ENCODE data around the gene SPN. TPM values are rescaled to one million over a fixed set of nuclear protein-coding genes. Genes with fewer than 3 reads are reported as not detected.
"Not testable (repeated sequence)": the region's sequence is repeated elsewhere in the genome, so short reads cannot be mapped to it uniquely, and the experiment has no call there.

SPN gene
- polyA plus RNA-seq, 1 donor (not counting 4 experiments of a cell fraction or from before 2014, with no cell fraction given), result 0.07 TPM

- H3K27ac ChIP-seq (ENCODE audit: control insufficient read depth, insufficient read depth, low read length); H3K9me3 ChIP-seq (ENCODE audit: control insufficient read depth, low read depth, low read length); H3K4me1 ChIP-seq (ENCODE audit: control insufficient read depth, extremely low read depth, insufficient read depth, low read length); H3K36me3 ChIP-seq (ENCODE audit: control insufficient read depth in 2 of 2, extremely low read depth in 1 of 2, insufficient read depth in 2 of 2, low read length in 2 of 2); H3K4me2 ChIP-seq (ENCODE audit: control insufficient read depth, extremely low read depth, insufficient read depth, low read depth, low read length); dilution Hi-C loops (cut with MboI; ENCODE audit: extremely low pct_ligation_motif_present, low sequenced_read_pairs); H3K27me3 ChIP-seq (ENCODE audit: control insufficient read depth, extremely low read depth, insufficient read depth, low read length); DNase-seq (ENCODE audit: low read depth, low spot score); H2AFZ ChIP-seq (ENCODE audit: control insufficient read depth, low read length); H3K9ac ChIP-seq (ENCODE audit: control insufficient read depth, extremely low read depth, insufficient read depth, low read length); FAIRE-seq; H3K79me2 ChIP-seq (ENCODE audit: control insufficient read depth, insufficient read depth, low read length); H4K20me1 ChIP-seq (ENCODE audit: control insufficient read depth, extremely low read depth, insufficient read depth, low read length); H3K4me3 ChIP-seq (ENCODE audit: control insufficient read depth in 2 of 3, extremely low read depth in 1 of 3, insufficient read depth in 2 of 3, low read depth in 1 of 3, low read length in 3 of 3); H3K9me1 ChIP-seq (ENCODE audit: control insufficient read depth, extremely low read depth, insufficient read depth, low read length): not testable (repeated sequence)
Measured at GRCh38 chr16:29626778-29627331, 36.2 kb upstream of the SPN start.

DNA sequence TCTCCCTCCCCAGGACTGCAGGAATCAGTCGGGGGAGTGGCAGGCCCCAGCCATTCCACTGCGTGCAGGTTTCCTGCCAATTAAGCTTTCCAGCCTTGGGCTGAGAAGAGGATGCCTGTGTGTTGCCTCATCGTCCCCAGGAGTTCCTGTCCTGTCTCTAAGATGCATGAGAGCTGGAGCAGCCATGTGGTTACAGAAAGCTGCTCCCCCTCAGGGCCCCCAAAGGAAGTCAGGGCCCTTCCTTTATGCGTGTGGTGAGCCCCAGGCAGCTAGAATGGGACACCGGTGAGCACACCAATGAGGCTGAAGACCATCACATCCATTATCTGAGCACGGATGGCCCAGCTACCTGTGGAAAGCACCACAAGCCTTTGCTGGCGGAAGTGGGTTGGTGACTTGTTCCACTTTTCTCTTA, 35.4 kb upstream of the SPN start:
- dilution Hi-C loops (cut with MboI; ENCODE audit: extremely low pct_ligation_motif_present, low sequenced_read_pairs), result not testable (repeated sequence)

GRCh38 chr16:29628707-29629106, 34.3 kb upstream of the SPN start:
- H3K4me3 ChIP-seq (ENCODE audit: control insufficient read depth in 2 of 3, extremely low read depth in 1 of 3, insufficient read depth in 2 of 3, low read depth in 1 of 3, low read length in 3 of 3); H3K9ac ChIP-seq (ENCODE audit: control insufficient read depth, extremely low read depth, insufficient read depth, low read length); H4K20me1 ChIP-seq (ENCODE audit: control insufficient read depth, extremely low read depth, insufficient read depth, low read length); H3K36me3 ChIP-seq (ENCODE audit: control insufficient read depth in 2 of 2, extremely low read depth in 1 of 2, insufficient read depth in 2 of 2, low read length in 2 of 2); H3K4me2 ChIP-seq (ENCODE audit: control insufficient read depth, extremely low read depth, insufficient read depth, low read depth, low read length); FAIRE-seq; H3K79me2 ChIP-seq (ENCODE audit: control insufficient read depth, insufficient read depth, low read length); dilution Hi-C loops (cut with MboI; ENCODE audit: extremely low pct_ligation_motif_present, low sequenced_read_pairs); H3K27me3 ChIP-seq (ENCODE audit: control insufficient read depth, extremely low read depth, insufficient read depth, low read length); H3K4me1 ChIP-seq (ENCODE audit: control insufficient read depth, extremely low read depth, insufficient read depth, low read length); DNase-seq (ENCODE audit: low read depth, low spot score); H3K9me3 ChIP-seq (ENCODE audit: control insufficient read depth, low read depth, low read length); H2AFZ ChIP-seq (ENCODE audit: control insufficient read depth, low read length); H3K9me1 ChIP-seq (ENCODE audit: control insufficient read depth, extremely low read depth, insufficient read depth, low read length); H3K27ac ChIP-seq (ENCODE audit: control insufficient read depth, insufficient read depth, low read length): not testable (repeated sequence)

More for the DNA sequence above, 35.4 kb upstream of the SPN start:
- not testable (repeated sequence) for H3K4me3 ChIP-seq (ENCODE audit: control insufficient read depth in 2 of 3, extremely low read depth in 1 of 3, insufficient read depth in 2 of 3, low read depth in 1 of 3, low read length in 3 of 3); H3K9ac ChIP-seq (ENCODE audit: control insufficient read depth, extremely low read depth, insufficient read depth, low read length); H3K9me3 ChIP-seq (ENCODE audit: control insufficient read depth, low read depth, low read length); H3K4me2 ChIP-seq (ENCODE audit: control insufficient read depth, extremely low read depth, insufficient read depth, low read depth, low read length); H3K9me1 ChIP-seq (ENCODE audit: control insufficient read depth, extremely low read depth, insufficient read depth, low read length); H3K27ac ChIP-seq (ENCODE audit: control insufficient read depth, insufficient read depth, low read length); FAIRE-seq; H3K79me2 ChIP-seq (ENCODE audit: control insufficient read depth, insufficient read depth, low read length); H4K20me1 ChIP-seq (ENCODE audit: control insufficient read depth, extremely low read depth, insufficient read depth, low read length); H3K4me1 ChIP-seq (ENCODE audit: control insufficient read depth, extremely low read depth, insufficient read depth, low read length); H2AFZ ChIP-seq (ENCODE audit: control insufficient read depth, low read length); H3K27me3 ChIP-seq (ENCODE audit: control insufficient read depth, extremely low read depth, insufficient read depth, low read length); DNase-seq (ENCODE audit: low read depth, low spot score); H3K36me3 ChIP-seq (ENCODE audit: control insufficient read depth in 2 of 2, extremely low read depth in 1 of 2, insufficient read depth in 2 of 2, low read length in 2 of 2)

GRCh38 chr16:29629318-29629717, 33.7 kb upstream of the SPN start:
- H3K79me2 ChIP-seq (ENCODE audit: control insufficient read depth, insufficient read depth, low read length); H4K20me1 ChIP-seq (ENCODE audit: control insufficient read depth, extremely low read depth, insufficient read depth, low read length); FAIRE-seq; H3K9me3 ChIP-seq (ENCODE audit: control insufficient read depth, low read depth, low read length); H3K9me1 ChIP-seq (ENCODE audit: control insufficient read depth, extremely low read depth, insufficient read depth, low read length); H3K27me3 ChIP-seq (ENCODE audit: control insufficient read depth, extremely low read depth, insufficient read depth, low read length); dilution Hi-C loops (cut with MboI; ENCODE audit: extremely low pct_ligation_motif_present, low sequenced_read_pairs); H3K36me3 ChIP-seq (ENCODE audit: control insufficient read depth in 2 of 2, extremely low read depth in 1 of 2, insufficient read depth in 2 of 2, low read length in 2 of 2); DNase-seq (ENCODE audit: low read depth, low spot score); H2AFZ ChIP-seq (ENCODE audit: control insufficient read depth, low read length); H3K4me2 ChIP-seq (ENCODE audit: control insufficient read depth, extremely low read depth, insufficient read depth, low read depth, low read length); H3K4me1 ChIP-seq (ENCODE audit: control insufficient read depth, extremely low read depth, insufficient read depth, low read length); H3K9ac ChIP-seq (ENCODE audit: control insufficient read depth, extremely low read depth, insufficient read depth, low read length); H3K27ac ChIP-seq (ENCODE audit: control insufficient read depth, insufficient read depth, low read length); H3K4me3 ChIP-seq (ENCODE audit: control insufficient read depth in 2 of 3, extremely low read depth in 1 of 3, insufficient read depth in 2 of 3, low read depth in 1 of 3, low read length in 3 of 3): not testable (repeated sequence)

- H4K20me1 ChIP-seq (ENCODE audit: control insufficient read depth, extremely low read depth, insufficient read depth, low read length); DNase-seq (ENCODE audit: low read depth, low spot score); FAIRE-seq; H3K9me3 ChIP-seq (ENCODE audit: control insufficient read depth, low read depth, low read length); dilution Hi-C loops (cut with MboI; ENCODE audit: extremely low pct_ligation_motif_present, low sequenced_read_pairs); H3K9me1 ChIP-seq (ENCODE audit: control insufficient read depth, extremely low read depth, insufficient read depth, low read length); H3K27me3 ChIP-seq (ENCODE audit: control insufficient read depth, extremely low read depth, insufficient read depth, low read length); H3K9ac ChIP-seq (ENCODE audit: control insufficient read depth, extremely low read depth, insufficient read depth, low read length); H3K36me3 ChIP-seq (ENCODE audit: control insufficient read depth in 2 of 2, extremely low read depth in 1 of 2, insufficient read depth in 2 of 2, low read length in 2 of 2); H3K4me3 ChIP-seq (ENCODE audit: control insufficient read depth in 2 of 3, extremely low read depth in 1 of 3, insufficient read depth in 2 of 3, low read depth in 1 of 3, low read length in 3 of 3); H3K4me2 ChIP-seq (ENCODE audit: control insufficient read depth, extremely low read depth, insufficient read depth, low read depth, low read length); H3K79me2 ChIP-seq (ENCODE audit: control insufficient read depth, insufficient read depth, low read length); H3K27ac ChIP-seq (ENCODE audit: control insufficient read depth, insufficient read depth, low read length); H3K4me1 ChIP-seq (ENCODE audit: control insufficient read depth, extremely low read depth, insufficient read depth, low read length); H2AFZ ChIP-seq (ENCODE audit: control insufficient read depth, low read length): not testable (repeated sequence)
Measured at GRCh38 chr16:29631658-29632057, 31.4 kb upstream of the SPN start.
